HT-29 (cell line): ENCODE measurements around the gene CSNK1A1. TPM values are rescaled to one million over a fixed set of nuclear protein-coding genes. Genes with fewer than 3 reads are reported as not detected.
"Not testable (repeated sequence)": the region's sequence is repeated elsewhere in the genome, so short reads cannot be mapped to it uniquely, and the experiment has no call there.

Experiments used
- DNase-seq: peaks from one replicate; pipeline ENCODE4 v3.0.0-alpha.2; 2015; ENCODE audit warnings: low spot score
- total RNA-seq: library from RNA; depleted of rRNA; stranded (reverse); fragments of >200 nt; shearing (Covaris generic); gene quantifications from 2 replicates; pipeline ENCODE4 v1.2.3, GENCODE V29; 2014

The CSNK1A1 gene
- total RNA-seq, 1 experiment from 2014 or later = 318 TPM

DNA sequence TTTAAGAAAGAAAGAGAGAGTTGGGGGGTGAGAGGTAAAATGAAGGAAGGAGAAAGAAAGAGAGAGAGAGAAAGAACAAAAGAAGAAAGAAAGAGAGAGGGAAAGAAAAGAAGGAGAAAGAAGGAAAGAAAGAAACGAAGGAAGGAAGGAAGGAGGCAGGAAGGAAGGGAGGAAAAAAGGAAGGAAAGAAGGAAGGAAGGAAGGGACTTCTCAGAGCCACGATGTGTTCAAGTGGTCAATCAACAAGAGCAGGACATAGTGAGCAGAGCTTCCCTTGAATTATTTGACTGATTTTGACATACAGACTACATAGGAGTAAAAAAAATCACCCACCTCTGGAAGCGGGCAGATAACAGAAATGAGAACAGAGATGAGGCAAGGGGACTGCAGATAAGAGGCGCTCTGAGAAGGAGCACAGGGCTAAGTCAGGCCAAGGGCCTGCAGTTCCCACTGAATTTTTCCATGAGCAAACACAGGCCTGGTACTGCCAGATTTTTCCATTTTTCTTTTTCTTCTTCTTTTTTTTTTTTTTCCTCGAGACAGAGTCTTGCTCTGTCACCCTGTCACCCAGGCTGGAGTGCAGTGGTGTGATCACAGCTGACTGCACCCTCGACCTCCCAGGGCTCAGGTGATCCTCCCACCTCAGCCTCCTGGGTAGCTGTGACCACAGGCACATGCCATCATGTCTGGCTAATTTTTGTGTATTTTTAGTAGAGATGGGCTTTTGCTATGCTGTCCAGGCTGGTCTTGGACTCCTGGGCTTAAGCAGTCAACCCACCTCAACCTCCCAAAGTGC lies 94.4 kb downstream of the CSNK1A1 start:
- DNase-seq = no peak

DNA sequence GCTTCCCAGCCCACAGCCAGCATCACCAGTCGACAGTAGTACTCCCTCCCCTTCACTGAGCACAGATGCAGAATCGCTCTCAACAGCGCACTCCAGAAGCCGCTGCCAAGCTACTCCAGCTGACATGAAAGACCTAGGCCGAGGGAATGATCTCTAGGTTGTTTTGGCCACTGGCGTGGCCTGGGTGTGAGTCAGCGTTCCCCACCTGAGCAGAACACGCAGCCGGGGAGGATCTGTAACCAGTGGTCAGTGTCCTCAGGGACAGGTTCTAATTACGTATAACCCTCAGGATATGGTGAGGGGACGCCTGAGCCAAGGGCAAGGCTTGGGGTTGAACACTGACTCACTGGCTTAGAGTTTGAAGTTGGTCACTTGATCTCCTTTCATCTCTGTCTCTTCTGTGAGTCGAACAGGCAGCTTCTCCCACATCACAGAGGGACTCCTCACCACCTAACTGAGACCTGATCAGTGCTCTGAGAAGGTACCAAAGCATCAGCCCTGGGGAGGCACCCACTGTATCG lies 95.3 kb downstream of the CSNK1A1 start:
- peak; percentile 68 for DNase-seq

DNA sequence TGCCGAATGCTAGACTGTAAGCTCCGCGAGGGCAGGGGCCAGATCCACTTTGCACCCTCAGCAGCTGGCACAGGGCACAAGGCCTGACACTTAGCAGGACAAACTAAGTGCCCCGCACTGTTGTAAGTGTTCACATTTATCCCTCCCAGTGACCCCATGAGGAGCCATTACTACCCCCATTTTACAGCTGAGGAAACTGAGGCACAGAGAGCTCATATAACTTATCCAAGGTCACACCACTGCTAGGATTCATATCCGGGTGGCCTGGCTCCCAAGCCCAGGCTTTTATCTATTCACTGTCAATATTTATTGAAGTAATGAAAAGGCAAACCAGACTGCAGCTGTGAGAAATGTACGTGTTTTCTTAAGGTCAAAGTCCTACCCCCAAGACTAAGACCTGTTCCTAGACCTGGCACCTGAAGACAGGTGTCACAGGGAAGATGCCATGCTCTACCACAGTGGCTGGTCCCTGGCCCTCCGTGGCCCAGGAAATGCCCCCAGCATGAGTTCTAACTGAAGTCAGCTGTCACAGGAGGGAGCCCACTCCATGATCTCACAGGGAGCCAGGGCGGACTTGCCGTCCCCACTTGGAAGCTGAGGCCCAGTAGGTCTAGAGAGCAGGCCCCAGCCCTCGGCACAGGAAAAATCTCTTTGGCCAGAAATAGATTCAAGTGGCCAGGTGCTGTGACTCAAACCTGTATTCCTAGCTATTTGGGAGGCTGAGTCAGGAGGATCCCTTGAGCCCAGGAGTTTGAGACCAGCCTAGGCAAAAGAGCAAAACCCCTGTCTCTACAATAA lies 97.4 kb downstream of the CSNK1A1 start:
- peak; percentile 63 for DNase-seq

DNA sequence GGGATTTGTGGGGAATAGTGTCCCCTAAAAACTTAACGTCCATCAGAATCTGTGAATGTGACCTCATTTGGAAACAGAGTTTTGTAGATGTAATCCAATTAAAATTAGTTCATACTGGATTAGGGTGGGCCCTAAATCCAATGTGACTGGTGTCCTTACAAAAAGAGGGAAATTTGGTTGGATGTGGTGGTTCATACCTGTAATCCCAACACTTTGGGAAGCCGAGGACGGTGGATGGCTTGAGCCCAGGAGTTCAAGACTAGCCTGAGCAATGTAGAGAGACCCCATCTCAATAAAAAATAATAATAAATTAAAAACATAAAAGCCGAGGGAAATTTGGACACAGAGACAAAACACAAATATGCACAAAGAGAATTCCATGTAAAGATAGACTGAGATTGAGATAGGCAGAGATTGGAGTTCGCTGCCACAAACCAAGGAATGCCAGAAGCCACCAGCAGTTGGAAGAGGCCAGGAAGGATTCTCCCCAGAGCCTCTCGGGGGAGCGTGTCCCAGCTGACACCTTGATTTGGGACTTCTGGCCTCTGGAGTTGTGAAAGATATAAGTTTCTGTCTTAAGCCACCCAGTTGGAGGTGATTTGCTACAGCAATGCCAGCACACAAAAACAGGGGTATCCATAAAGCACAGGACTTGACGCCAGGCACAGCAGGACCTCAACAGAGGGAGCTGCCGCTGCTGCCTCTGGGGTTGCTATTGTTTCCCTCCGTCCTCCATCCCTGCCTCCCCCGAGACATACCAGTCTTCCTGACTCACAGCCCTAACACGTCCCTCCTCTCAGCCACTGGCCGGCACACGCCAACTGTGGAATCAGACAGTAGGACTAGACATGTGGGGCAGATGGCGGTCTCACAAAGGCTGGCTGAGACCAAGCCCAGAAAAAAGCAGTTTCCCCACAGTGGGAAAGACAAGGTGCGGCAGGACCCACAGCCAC lies 98.3 kb downstream of the CSNK1A1 start:
- peak; percentile 52 for DNase-seq

DNA sequence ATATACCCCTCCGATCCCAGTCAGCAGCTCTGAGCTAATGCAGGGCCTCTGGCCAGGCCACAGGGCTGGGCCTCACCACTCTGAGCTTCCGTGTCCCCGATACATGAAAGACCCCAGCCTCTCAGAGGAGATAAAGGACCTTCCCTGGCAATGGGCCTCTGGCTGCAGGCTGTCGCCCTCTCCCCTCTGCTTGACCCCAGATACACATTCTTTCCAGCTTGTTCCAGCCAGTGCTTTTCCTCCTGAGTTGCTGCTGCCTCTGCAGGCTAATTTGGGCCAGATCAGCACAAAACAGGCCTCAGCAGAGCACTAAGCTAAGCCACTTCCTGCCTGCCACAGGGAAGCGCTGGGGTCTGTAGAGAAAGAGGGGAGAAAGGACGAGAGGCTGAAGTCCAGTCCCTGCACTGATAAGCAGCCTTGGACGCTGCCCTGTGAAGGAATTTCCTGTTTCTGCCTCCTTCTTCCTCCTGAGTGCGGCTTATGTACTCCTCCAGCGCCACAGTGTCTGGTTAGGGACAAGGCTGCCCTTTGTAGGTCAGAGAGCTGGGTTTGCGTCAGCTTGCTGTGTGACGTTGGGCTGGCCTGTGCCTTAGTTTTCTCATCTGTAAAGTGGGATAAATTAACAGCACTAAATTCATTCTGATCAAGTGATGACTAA lies 99.1 kb downstream of the CSNK1A1 start:
- DNase-seq = peak; percentile 97

DNA sequence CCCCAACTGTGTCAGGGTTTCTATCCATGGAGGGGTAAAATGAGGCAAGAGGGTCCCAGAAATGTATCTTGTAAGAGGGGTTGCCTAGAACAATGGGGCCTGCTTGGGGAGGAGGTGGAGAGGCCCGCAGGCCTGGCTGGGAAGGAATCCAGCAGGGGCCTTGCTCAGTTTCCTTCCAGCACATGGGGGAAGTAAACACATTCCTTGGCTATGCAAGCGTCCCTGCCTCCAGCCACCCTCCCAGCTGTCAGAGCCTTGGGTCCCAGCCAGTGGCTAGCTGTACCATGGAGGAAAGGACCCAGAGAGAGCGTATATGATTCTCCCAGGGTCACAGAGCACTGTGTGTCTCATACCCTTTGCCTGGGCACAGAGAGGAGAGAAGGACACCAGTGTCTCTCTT lies 101.0 kb downstream of the CSNK1A1 start:
- DNase-seq = no peak

DNA sequence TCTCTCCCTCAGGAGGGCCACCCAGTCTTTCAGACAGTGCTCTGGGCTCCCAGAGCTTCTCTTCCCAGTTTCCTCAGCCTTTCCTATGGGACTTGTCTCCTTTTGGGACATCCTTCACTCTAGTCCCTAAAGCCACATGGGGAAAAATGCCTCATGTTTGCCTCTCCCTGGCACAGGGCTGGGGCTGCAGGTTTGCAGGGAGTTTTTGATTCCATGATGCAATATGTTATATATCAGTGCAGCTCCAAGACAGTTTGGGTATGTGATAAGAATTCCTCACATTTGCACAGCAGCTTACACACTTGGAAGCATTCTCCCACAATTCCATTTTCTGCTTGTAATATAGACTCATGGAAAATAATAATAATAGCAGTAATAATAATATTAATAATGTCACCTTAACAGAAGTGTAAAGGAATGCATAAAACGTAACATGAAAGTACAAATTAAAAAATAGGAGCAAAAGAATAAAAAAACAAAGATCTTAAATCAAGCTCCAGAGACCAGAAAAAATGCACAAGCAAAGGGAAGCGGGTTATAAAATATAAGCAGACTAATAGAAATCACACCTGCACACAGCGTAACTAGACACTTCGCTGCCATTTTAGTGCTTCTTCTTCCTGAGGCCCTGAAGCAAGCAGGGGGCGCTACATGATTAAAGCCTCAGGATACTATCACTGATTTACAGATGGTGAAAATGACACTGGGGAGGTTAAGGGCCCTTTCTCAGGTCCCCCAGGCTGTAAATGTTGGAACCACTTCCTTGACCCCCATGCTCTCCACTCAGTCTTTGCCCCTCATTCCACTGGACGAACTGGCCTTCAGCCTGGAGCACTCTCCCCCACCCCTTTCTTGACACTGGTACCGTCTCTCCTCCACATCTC lies 102.2 kb downstream of the CSNK1A1 start:
- peak; percentile 58 for DNase-seq

DNA sequence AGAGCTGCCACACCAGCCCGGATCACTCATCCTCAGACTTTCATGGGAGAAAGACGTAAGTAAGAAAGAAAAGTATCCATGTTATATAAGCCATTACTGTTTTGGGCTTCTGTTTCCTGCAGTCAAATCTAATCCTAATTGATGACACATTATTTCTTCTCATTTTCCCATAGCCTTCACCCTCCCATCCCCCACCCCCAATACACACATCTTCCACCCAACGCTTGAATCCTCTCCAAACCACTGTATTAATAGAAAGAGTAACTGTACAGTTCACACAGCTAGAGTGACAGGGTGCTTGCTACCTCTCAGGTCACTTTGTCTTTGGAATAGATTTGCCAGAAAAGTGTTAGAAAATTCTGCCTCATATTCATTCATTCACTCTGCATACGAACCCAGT lies 102.8 kb downstream of the CSNK1A1 start:
- no peak for DNase-seq

DNA sequence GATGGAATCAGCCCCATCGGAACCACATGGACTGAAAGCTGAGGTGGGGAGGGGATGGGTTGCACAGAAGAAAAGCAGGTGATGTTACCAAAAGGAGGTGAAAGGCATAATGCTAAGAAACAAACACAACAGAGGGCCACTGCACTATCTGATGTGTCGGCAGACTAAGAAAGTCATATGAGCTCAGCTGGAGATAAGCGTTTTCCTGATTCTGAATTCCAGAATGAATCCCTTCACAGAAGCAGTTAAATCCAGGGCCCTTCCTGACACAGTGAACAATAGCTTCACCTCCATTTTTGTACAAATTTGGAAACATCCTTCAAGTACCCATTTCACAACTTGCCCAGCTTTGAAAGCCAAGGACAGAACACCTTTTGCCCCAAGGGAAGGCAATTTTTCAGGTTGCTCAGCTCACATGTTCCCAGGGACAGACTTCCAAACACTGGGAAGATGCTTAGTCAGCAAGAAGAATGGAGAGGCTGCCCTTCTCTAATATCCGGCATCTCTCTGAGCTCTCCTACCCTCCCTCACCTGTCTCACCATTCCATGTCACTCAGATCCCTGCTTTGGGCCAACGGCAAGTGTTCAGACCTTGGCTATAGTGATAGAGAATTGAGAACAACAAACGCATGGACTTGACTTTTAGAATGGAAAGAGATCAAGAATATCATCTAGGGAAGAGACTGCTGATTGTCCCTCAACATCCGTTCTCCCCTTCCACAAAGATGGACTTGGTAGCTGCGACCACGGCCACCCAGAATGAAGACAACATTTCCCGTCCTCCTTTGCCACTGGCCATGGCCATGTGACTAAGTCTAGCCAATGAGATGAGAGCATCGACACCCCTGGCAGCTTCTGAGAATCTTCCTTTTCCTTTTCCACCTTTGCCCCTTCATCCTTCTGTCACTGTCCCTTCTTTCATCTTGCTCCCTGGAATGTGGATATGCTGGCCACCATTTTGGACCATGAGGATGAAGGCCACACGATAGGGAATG lies 103.6 kb downstream of the CSNK1A1 start:
- no peak for DNase-seq

DNA sequence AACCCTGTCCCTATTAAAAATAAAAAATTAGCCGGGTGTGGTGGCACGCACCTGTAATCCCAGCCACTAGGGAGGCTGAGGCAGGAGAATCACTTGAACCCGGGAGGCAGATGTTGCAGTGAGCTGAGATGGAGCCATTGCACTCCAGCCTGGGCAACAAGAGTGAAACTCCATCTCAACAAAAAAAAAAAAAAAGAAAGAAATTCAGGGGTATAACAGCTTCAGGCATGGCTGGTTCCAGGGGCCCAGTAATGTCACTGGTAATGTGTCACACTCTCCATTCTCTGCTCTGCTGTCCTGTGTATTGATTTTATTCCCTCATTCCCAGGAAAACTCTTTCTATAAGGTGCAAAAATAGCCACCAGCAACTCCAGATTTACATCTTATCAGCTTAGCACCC lies 104.4 kb downstream of the CSNK1A1 start:
- DNase-seq = not testable (repeated sequence)

DNA sequence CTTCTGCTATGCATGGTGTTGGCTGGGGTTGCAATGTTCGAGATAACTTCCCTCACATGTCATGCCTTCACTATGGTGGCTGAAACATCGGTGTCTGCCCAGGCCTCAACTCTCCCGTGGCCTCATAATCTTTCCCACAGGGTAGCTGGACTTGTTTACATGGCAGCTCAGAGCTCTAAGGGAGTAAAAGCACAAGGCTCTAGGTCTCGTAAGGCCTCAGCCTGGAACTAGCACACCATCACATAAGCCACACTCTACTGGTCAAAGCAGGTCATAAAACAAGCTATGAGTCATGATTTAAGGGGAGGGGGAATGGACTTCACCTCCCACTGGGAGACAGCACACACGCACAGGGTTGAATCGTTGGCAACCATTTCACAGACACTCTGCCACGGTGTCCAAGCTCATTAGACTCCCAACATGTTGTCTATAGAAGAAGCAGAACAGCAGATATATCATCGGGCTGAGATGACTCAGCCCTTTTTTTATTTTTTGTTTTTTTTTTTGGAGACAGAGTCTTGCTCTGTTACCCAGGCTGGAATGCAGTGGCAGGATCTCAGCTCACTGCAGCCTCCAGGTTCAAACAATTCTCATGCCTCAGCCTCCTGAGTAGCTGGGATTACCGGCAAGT lies 105.4 kb downstream of the CSNK1A1 start:
- DNase-seq = peak; percentile 78

DNA sequence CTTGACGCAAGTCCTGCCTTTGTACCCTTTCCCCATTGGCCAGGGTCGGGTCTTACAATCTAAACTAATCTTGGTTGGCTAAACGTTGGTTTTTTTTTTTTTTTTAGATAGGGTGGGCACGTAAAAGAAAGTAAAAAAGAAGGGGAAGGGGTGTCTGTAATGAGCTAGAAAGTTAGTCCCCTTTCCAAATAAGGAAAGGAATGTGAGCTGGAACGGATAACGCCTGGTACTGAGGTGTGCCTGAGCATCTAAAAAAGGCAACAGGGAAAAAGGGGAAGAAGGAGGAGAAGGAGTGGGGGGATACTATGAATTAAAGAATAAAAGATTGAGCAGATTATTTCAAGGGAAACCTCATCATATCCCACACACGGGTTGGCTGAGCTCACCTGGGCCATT lies 105.9 kb downstream of the CSNK1A1 start:
- DNase-seq = no peak

DNA sequence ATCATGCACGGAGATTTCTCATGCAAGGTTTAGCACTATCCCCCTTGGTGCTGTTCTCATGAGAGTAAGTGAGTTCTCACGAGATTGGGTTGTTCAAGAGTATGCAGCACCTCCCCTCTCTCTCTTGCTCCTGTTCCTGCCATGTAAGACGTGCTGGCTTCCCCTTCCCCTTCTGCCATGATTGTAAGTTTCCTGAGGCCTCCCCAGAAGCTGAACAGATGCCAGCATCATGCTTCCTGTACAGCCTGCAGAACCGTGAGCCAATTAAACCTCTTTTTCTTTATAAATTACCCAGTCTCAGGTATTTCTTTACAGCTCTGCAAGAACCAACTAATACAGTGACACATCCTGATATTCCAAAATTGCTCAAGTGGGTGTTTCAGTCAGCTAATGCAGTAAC lies 106.8 kb downstream of the CSNK1A1 start:
- DNase-seq = not testable (repeated sequence)

DNA sequence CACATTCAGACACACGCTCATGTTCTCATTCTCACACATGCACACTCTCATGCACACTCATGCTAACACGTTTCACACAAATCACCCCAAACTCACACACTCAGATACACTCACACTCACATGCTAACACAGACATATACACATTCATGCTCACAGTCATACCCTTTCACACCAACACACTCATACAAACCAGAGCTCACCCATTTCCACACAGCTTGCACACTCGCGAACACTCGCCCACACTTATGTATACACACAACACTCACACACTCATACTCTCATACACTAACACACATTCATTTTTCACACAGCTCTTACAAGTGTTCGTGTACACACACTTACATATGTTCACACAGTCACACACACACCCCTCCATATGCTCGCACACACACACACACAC lies 108.0 kb downstream of the CSNK1A1 start:
- no peak for DNase-seq

DNA sequence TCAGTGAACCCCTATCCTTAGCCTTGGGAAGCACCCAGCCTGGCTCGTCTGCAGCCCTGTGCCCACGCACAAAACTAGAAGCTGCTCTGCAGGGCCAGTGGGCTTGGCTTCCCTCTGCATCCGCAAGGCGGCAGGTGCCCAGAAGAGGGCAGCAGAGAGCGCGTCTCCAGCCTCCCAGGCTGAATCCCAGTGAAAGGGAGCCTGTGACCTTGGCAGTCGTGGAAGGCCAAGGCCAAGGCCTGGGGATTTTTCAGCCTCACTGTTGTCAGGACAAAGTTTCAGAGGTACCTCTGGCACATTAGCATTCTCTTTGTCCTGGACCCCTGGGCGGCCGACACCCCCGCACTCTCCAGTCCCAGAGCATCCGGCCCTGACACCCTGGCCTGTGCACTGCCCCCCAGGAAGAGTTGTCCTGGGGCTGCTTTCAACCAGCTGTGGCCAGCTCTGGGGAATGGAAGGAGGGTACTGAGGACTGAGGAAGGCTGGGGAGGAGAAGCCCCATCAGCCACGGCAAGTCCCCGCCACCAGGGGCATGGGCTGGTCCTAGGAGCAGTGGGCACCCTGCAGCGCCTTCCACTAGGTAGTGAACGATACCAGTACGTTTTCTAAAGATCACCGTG lies 108.6 kb downstream of the CSNK1A1 start:
- DNase-seq = peak; percentile 91
